ENCODE results near the gene STK11. TPM values are rescaled to one million over a fixed set of nuclear protein-coding genes. Genes with fewer than 3 reads are reported as not detected.
"Not testable (repeated sequence)": the region's sequence is repeated elsewhere in the genome, so short reads cannot be mapped to it uniquely, and the experiment has no call there.

Gene STK11
- total and polyA plus RNA-seq, 2 experiments from 2014 or later, result 4.6 to 64.1 TPM

- Histone ChIP-seq H3K4me3 (peak overlapping the region; percentile 59), H2AFZ (no peak overlapping the region), H3K9me2 (ENCODE audit: insufficient read depth) (no peaks in the 10 kb centered on the region), H3K36me3 (ENCODE audit: low read depth) (no peaks in the 10 kb centered on the region), H4K20me1 (ENCODE audit: insufficient read depth) (no peaks in the 10 kb centered on the region), H3F3A (ENCODE audit: insufficient read depth) (peaks cover 25% of the 10 kb centered on the region), H3K79me2 (ENCODE audit: insufficient read depth) (peaks cover 31% of the 10 kb centered on the region), H3K4me2 (ENCODE audit: unreplicated experiment) (peak overlapping the region; percentile 78), H3K4me1 (ENCODE audit: insufficient read depth) (peaks cover 37% of the 10 kb centered on the region), H3K27ac (peak overlapping the region; percentile 67), H3K27me3 (replicated peaks; ENCODE audit: insufficient read depth) (no peaks in the 10 kb centered on the region), H3K9ac (peak overlapping the region; percentile 87), H3K9me3 (ENCODE audit: low read depth) (no peaks in the 10 kb centered on the region)
- 27 to 42% methylated on average over 17 to 33 of the region's 33 CpGs for WGBS, 2 experiments (ENCODE audit: low coverage in 1 of 2, low lambda C conversion rate in 2 of 2, missing lambda C conversion rate in 2 of 2)
- peak; percentile 94 for DNase-seq
- TF ChIP-seq EZH2phosphoT487 (IDR thresholded peaks at IDR 0.05; ENCODE audit: insufficient read depth, low read depth) (no peak), EZH2 (IDR thresholded peaks at IDR 0.05; ENCODE audit: insufficient read depth, poor library complexity, severe bottlenecking) (no peak)
- in situ Hi-C loops (cut with MboI), result no loop called here
Measured at GRCh38 chr19:1243768-1244692, 38.5 kb downstream of the STK11 start.

DNA sequence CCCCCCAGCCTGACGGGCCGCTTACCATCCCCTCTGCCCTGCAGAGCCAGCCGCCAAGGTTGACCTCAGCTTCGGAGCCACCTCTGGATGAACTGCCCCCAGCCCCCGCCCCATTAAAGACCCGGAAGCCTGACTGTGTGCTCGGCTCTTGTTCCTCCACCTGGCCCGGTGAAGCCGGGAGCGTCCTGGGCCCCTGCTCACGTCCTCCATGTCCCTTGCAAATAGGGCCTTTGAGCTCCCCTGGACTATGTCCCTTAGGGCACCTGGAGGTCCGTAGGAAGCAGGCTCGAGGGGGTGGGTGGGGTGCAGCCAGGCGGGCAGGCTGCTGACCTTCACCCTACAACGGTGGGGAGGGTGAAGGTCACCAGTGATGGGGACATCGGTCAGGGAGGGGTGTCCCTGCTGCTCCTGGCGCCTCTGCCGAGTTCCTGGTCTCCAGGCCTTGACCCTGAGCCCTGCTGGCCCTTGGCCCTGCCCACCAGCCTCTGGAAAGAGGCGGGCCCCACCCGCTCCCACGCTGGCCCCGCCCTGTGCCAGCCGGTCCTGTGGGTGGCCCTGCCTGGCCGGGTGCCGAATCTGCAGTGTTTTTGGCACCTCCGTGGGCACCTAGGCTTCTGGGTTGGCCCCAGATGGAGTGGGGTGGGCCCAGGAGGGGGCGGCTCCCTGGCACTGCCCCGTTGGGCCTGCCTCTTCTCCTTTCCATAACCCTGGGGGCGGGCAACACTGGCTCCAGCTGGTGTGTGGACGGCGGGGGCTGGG is 39.3 kb downstream of the STK11 start:
- Histone ChIP-seq H3K4me1 (ENCODE audit: insufficient read depth) (peaks cover 37% of the 10 kb centered on the region), H3K27ac (peak overlapping the region; percentile 67), H3K9me3 (ENCODE audit: low read depth) (no peaks in the 10 kb centered on the region), H3K36me3 (ENCODE audit: low read depth) (peaks cover 1% of the 10 kb centered on the region; the same call in 1 of the 2 replicates), H3K27me3 (replicated peaks; ENCODE audit: insufficient read depth) (no peaks in the 10 kb centered on the region), H4K20me1 (ENCODE audit: insufficient read depth) (no peaks in the 10 kb centered on the region), H2AFZ (no peak overlapping the region), H3K4me2 (ENCODE audit: unreplicated experiment) (peak overlapping the region; percentile 77), H3K4me3 (peak overlapping the region; percentile 59), H3F3A (ENCODE audit: insufficient read depth) (peaks cover 18% of the 10 kb centered on the region), H3K79me2 (ENCODE audit: insufficient read depth) (peaks cover 33% of the 10 kb centered on the region), H3K9me2 (ENCODE audit: insufficient read depth) (no peaks in the 10 kb centered on the region), H3K9ac (peak overlapping the region; percentile 70)
- no peak for TF ChIP-seq EZH2 (IDR thresholded peaks at IDR 0.05; ENCODE audit: insufficient read depth, poor library complexity, severe bottlenecking)
- TF ChIP-seq EZH2phosphoT487 (IDR thresholded peaks at IDR 0.05; ENCODE audit: insufficient read depth, low read depth), result no peak
- in situ Hi-C loops (cut with MboI), result no loop called here
- peak; percentile 65 for DNase-seq
- WGBS, 2 experiments (ENCODE audit: low coverage in 1 of 2, low lambda C conversion rate in 2 of 2, missing lambda C conversion rate in 2 of 2), result 13% methylated on average over 20 to 30 of the region's 31 CpGs

DNA sequence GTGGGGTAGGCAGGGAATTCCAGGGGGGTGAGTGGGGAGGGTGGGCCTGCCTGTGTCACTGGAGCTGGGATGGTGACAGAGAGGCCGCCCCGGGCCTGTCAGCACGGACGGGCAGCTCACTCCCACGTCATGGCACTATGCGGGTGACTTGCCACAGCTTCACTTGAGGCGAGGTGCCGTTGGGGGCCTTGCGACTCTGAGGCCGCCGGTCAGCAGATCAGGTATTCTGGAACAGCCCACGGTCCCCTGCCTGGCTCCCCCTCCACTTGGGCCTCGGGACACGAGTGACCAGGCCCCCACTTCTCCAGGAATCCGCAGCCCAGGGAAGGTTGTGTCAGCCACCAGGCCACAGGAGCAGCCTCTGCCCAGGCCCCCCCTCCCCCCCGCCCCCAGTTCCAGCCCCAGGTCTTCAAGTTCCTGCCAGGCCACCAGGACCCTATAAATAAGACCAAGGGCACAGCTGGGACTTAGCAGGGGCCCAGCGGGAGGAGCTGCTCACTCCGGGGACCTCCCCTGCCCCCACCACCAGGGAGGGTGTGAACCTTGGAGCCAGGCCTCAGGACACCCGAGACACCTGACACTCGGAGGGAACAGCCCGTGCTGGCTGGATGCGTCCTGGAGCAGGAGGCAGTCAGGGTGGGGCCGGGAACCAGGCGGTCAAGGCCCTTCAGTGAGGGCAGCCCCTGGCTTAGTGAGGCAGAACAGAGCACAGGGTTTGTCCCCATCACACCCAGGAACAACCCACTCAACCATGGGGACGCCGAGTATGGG is 40.1 kb downstream of the STK11 start:
- Histone ChIP-seq H3K4me2 (ENCODE audit: unreplicated experiment) (no peak overlapping the region), H2AFZ (no peak overlapping the region), H3K27me3 (replicated peaks; ENCODE audit: insufficient read depth) (no peaks in the 10 kb centered on the region), H3K36me3 (ENCODE audit: low read depth) (peaks cover 3% of the 10 kb centered on the region; the same call in 1 of the 2 replicates), H3K9me2 (ENCODE audit: insufficient read depth) (no peaks in the 10 kb centered on the region), H3K9ac (peak overlapping the region; percentile 70), H3K79me2 (ENCODE audit: insufficient read depth) (peaks cover 36% of the 10 kb centered on the region), H3K4me3 (no peak overlapping the region), H3K4me1 (ENCODE audit: insufficient read depth) (peaks cover 37% of the 10 kb centered on the region), H4K20me1 (ENCODE audit: insufficient read depth) (no peaks in the 10 kb centered on the region), H3F3A (ENCODE audit: insufficient read depth) (peaks cover 18% of the 10 kb centered on the region), H3K9me3 (ENCODE audit: low read depth) (no peaks in the 10 kb centered on the region), H3K27ac (peak overlapping the region; percentile 67)
- no peak for TF ChIP-seq EZH2phosphoT487 (IDR thresholded peaks at IDR 0.05; ENCODE audit: insufficient read depth, low read depth)
- no peak for TF ChIP-seq EZH2 (IDR thresholded peaks at IDR 0.05; ENCODE audit: insufficient read depth, poor library complexity, severe bottlenecking)
- 52 to 57% methylated on average over 20 to 21 of the region's 26 CpGs for WGBS, 2 experiments (ENCODE audit: low coverage in 1 of 2, low lambda C conversion rate in 2 of 2, missing lambda C conversion rate in 2 of 2)
- no peak for DNase-seq
- in situ Hi-C loops (cut with MboI), result no loop called here

DNA sequence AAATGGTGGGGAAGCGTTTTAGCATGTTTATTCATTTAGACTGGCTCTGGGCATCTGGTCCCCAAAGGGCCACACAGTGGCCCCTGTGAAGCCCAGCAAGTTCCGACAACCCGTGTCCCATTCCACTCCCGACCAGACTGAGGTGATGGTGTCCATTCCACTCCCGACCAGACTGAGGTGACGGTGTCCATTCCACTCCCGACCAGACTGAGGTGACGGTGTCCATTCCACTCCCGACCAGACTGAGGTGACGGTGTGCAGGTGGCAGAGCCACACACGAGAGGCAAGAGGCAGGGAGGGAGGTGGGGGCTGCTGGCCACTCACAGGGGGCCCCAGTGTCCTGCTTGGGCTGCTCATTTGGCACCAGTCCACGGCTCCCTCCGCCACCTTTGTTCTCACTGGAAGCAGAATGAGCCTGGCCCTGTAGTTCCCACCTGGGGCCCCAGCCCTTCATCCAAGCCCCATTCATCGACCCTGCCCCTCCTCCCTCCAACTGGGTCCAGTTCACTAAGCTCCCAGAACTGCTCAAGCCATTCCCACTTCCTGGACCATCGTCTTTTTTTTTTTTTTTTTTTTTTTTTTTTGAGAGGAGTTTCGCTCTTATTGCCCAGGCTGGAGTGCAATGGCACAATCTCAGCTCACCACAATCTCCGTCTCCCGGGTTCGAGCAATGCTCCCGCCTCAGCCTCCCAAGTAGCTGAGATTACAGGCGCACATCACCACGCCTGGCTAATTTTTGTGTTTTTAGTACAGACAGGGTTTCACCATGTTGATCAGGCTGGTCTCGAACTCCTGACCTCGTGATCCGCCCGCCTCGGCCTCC is 40.9 kb downstream of the STK11 start:
- DNase-seq; in situ Hi-C loops (cut with MboI); H3K4me3 ChIP-seq; H3K9me3 ChIP-seq (ENCODE audit: low read depth); H3K27ac ChIP-seq; H2AFZ ChIP-seq; H3K9ac ChIP-seq; H3K36me3 ChIP-seq (ENCODE audit: low read depth); H3K9me2 ChIP-seq (ENCODE audit: insufficient read depth); H4K20me1 ChIP-seq (ENCODE audit: insufficient read depth); H3K4me2 ChIP-seq (ENCODE audit: unreplicated experiment); H3K27me3 ChIP-seq (replicated peaks; ENCODE audit: insufficient read depth): not testable (repeated sequence)
- WGBS, 2 experiments (ENCODE audit: low coverage in 1 of 2, low lambda C conversion rate in 2 of 2, missing lambda C conversion rate in 2 of 2), result 85 to 86% methylated on average over 22 to 25 of the region's 27 CpGs
- H3F3A ChIP-seq (ENCODE audit: insufficient read depth), result peaks cover 18% of the 10 kb centered on the region
- H3K79me2 ChIP-seq (ENCODE audit: insufficient read depth), result peaks cover 41% of the 10 kb centered on the region
- peaks cover 29% of the 10 kb centered on the region for H3K4me1 ChIP-seq (ENCODE audit: insufficient read depth)

Data from GM23248 (cell line).